Measurements from ENCODE around the gene PEX14. TPM values are rescaled to one million over a fixed set of nuclear protein-coding genes. Genes with fewer than 3 reads are reported as not detected.

Gene PEX14
- total RNA-seq, 4 donors from 2014 or later, result 14.6 to 19.0 (median 17.6) TPM

- H3K27ac ChIP-seq, result no peak overlapping the region
- no peaks in the 10 kb centered on the region for H3K27me3 ChIP-seq
- peaks cover 30% of the 10 kb centered on the region for H3K36me3 ChIP-seq
- H3K4me3 ChIP-seq, result no peak overlapping the region
- peaks cover 70% of the 10 kb centered on the region for H3K4me1 ChIP-seq
- no peak for DNase-seq (ENCODE audit: low spot score in 2 of 2)
- 91% methylated on average over 21 of the region's 24 CpGs for WGBS
- no peaks in the 10 kb centered on the region for H3K9me3 ChIP-seq
- TF ChIP-seq POLR2A (IDR thresholded peaks at IDR 0.05) (no peak), POLR2AphosphoS5 (IDR thresholded peaks at IDR 0.05) (no peak), EP300 (IDR thresholded peaks at IDR 0.05) (no peak)
- TF ChIP-seq, protein P1, sequence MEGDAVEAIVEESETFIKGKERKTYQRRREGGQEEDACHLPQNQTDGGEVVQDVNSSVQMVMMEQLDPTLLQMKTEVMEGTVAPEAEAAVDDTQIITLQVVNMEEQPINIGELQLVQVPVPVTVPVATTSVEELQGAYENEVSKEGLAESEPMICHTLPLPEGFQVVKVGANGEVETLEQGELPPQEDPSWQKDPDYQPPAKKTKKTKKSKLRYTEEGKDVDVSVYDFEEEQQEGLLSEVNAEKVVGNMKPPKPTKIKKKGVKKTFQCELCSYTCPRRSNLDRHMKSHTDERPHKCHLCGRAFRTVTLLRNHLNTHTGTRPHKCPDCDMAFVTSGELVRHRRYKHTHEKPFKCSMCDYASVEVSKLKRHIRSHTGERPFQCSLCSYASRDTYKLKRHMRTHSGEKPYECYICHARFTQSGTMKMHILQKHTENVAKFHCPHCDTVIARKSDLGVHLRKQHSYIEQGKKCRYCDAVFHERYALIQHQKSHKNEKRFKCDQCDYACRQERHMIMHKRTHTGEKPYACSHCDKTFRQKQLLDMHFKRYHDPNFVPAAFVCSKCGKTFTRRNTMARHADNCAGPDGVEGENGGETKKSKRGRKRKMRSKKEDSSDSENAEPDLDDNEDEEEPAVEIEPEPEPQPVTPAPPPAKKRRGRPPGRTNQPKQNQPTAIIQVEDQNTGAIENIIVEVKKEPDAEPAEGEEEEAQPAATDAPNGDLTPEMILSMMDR (IDR thresholded peaks at IDR 0.05), result no peak
Observed at GRCh38 chr1:10641976-10642375, 167.2 kb downstream of the PEX14 start.

DNA sequence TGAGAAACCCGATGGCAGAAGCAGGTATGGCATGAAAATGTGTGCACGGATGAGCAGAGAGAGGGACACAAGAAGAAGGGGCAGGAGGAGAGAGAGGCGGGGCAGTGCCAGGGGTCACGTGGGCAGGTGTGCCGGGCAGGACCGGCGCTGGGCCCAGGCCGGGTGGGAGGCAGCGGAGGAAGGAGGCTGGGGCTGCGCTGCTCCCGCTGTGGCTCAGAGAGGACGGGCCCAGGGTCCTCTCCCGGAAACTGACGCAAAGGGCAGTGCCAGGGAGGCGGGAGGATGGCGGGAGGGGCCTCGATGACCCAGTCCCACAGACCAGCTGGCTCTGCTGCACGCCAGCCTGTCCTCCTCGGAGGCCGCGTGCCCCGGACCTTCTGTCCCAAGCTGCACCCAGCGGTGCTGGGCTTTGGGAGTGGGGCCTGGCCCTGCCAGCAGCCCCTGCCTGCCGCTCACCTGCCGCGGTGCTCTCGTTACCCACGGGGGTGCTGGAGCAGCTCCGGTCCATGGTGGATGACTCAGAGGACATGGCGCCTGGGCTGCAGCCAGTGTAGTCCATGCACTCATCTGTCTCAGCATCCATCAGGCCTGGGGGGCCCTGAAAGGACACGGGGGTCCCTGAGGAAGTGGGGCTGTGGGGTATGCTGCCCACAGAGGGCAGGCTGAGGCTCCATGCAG lies 167.8 kb downstream of the PEX14 start:
- DNase-seq (ENCODE audit: low spot score in 2 of 2), result no peak
- Histone ChIP-seq H3K9me3 (no peaks in the 10 kb centered on the region), H3K27ac (no peak overlapping the region), H3K4me1 (peaks cover 69% of the 10 kb centered on the region), H3K36me3 (peaks cover 30% of the 10 kb centered on the region), H3K27me3 (no peaks in the 10 kb centered on the region), H3K4me3 (no peak overlapping the region)
- WGBS, result 81% methylated on average over 17 of the region's 31 CpGs
- TF ChIP-seq EP300 (IDR thresholded peaks at IDR 0.05) (no peak), POLR2A (IDR thresholded peaks at IDR 0.05) (no peak), POLR2AphosphoS5 (IDR thresholded peaks at IDR 0.05) (no peak)
- TF ChIP-seq, protein P1 (IDR thresholded peaks at IDR 0.05), result no peak

- Histone ChIP-seq H3K36me3 (peaks cover 34% of the 10 kb centered on the region), H3K27ac (peak overlapping the region; percentile 6), H3K9me3 (no peaks in the 10 kb centered on the region), H3K4me3 (no peak overlapping the region), H3K4me1 (peaks cover 70% of the 10 kb centered on the region), H3K27me3 (no peaks in the 10 kb centered on the region)
- TF ChIP-seq, protein P1 (IDR thresholded peaks at IDR 0.05), result no peak
- TF ChIP-seq POLR2AphosphoS5 (IDR thresholded peaks at IDR 0.05) (no peak), POLR2A (IDR thresholded peaks at IDR 0.05) (no peak), EP300 (IDR thresholded peaks at IDR 0.05) (no peak)
- DNase-seq (ENCODE audit: low spot score in 2 of 2), result no peak
- WGBS, result 82% methylated on average over 9 of the region's 17 CpGs
Observed at GRCh38 chr1:10643607-10644306, 169.0 kb downstream of the PEX14 start.

DNA sequence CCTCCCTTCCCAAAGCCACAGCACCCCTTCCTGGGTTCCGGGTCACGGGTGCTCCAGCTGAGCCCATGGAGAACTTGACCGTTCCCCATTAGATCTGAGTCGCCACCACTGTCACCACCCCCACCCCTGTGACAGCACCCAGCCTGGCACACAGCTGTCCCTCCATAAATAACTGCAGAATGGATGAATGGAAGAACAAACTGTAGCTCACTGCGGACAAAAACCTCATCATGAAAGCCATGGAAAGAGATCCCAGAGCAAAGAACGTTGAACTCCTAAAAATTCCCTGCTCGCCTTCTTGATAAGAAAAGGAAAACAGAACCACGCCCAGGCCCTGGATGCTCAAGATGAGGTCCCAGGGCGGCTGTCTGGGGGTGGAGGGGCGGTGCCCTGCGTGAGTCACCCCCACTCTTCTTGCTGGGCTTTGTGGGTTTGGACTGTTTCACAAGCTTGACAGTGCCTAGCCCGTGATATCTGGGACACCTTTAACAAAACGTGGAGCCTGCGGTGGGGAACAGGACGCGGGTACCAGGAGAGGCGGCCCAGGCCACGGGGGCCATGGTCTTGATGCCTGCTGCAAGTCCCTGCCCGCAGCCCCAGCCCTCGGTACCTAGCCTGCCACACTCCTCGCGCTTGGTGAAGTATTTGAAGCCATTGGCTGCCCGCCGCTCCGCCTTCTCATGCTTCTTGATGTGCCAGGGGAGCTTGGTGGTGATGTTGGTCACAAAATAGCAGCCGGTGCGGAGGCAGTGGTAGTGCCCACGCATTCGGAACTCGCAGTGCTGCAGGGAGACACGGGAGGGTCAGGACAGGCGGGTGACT lies 169.8 kb downstream of the PEX14 start:
- no peak for DNase-seq (ENCODE audit: low spot score in 2 of 2)
- no peaks in the 10 kb centered on the region for H3K9me3 ChIP-seq
- WGBS, result 78% methylated on average over 32 of the region's 32 CpGs
- peaks cover 31% of the 10 kb centered on the region for H3K36me3 ChIP-seq
- H3K27me3 ChIP-seq, result no peaks in the 10 kb centered on the region
- TF ChIP-seq, protein P1 (IDR thresholded peaks at IDR 0.05), result no peak
- TF ChIP-seq EP300 (IDR thresholded peaks at IDR 0.05) (no peak), POLR2AphosphoS5 (IDR thresholded peaks at IDR 0.05) (no peak), POLR2A (IDR thresholded peaks at IDR 0.05) (no peak)
- peak overlapping the region; percentile 6 for H3K27ac ChIP-seq
- peaks cover 70% of the 10 kb centered on the region for H3K4me1 ChIP-seq
- no peak overlapping the region for H3K4me3 ChIP-seq
